Upper lobe of left lung (tissue), 6 donors: ENCODE measurements around the gene HAUS5. TPM values are rescaled to one million over a fixed set of nuclear protein-coding genes. Genes with fewer than 3 reads are reported as not detected.

Experiments
- ATAC-seq, 2 donors: fragments of 200-7000 bp; cut with Tn5 transposase; one replicate each; pipeline ENCODE4 v1.9.1; 2022; ENCODE audit warnings: mild to moderate bottlenecking in 2 of 2, moderate library complexity in 2 of 2; ENCODE audit not compliant: low FRiP score in 2 of 2
- DNase-seq, 2 donors: peaks; one replicate each; pipeline ENCODE4 v3.0.0-alpha.2; 2019 to 2020
- H3K27ac ChIP-seq, 4 donors: fragments of 200-600 bp; sonication (generic); one replicate each; pipeline ENCODE4 v1.5.1; 2016 to 2019
- H3K27me3 ChIP-seq, 4 donors: fragments of 200-600 bp; sonication (generic); one replicate each; pipeline ENCODE4 v1.5.1; 2017 to 2019
- H3K36me3 ChIP-seq, 4 donors: fragments of 200-600 bp; sonication (generic); one replicate each; pipeline ENCODE4 v1.5.1; 2016 to 2019
- H3K4me1 ChIP-seq, 4 donors: fragments of 200-600 bp; sonication (generic); one replicate each; pipeline ENCODE4 v1.5.1; 2018 to 2019
- H3K4me3 ChIP-seq, 4 donors: fragments of 200-600 bp; sonication (generic); one replicate each; pipeline ENCODE4 v1.5.1; 2017 to 2019; ENCODE audit warnings: mild to moderate bottlenecking in 2 of 4, moderate library complexity in 1 of 4
- H3K9me3 ChIP-seq, 4 donors: fragments of 200-600 bp; sonication (generic); one replicate each; pipeline ENCODE4 v1.5.1; 2018 to 2019
- EP300 ChIP-seq, 4 donors: sonication (generic); formaldehyde crosslinking; IDR thresholded peaks; one replicate each; pipeline ENCODE4 v1.5.1; 2017; ENCODE audit warnings: antibody characterized with exemption in 4 of 4, control low read depth in 2 of 4
- POLR2A ChIP-seq, 4 donors: fragments of 450-650 bp; IDR thresholded peaks; one replicate each; pipeline ENCODE4 v1.5.1; 2016 to 2017; ENCODE audit warnings: antibody characterized with exemption in 4 of 4, mild to moderate bottlenecking in 2 of 4
- POLR2AphosphoS5 ChIP-seq, 2 donors: sonication (generic); formaldehyde crosslinking; IDR thresholded peaks; one replicate each; pipeline ENCODE4 v1.5.1; 2017; ENCODE audit warnings: antibody characterized with exemption in 2 of 2
- WGBS, 2 donors: methylation state at CpG; one replicate each; pipeline ENCODE4 v1.1.5; 2017 to 2018; 5-methylcytosine and 5-hydroxymethylcytosine counted together
- total RNA-seq, 6 donors: library from RNA; depleted of rRNA in 4 of 6; stranded (reverse); fragments of >200 nt in 4 of 6; gene quantifications; one replicate each; pipeline versions ENCODE4 v1.1.0 to v1.2.1, GENCODE V29; 2016 to 2021
- TF ChIP-seq, protein P1 (sequence below), 6 experiments: fragments of 450-650 bp in 4 of 6; fragments of 200-600 bp in 2 of 6; sonication (generic) in 2 of 6; IDR thresholded peaks; one replicate each; pipeline ENCODE4 v1.5.1; 2016 to 2019; ENCODE audit warnings: antibody characterized with exemption in 6 of 6
- donor health status: DM: no; HTN: no; CAD: no; lungs with moderate emphysema.
- donor health status: DM: no; HTN: yes; CAD: no; lungs with severe emphysema.

The HAUS5 gene
- total RNA-seq, 6 donors from 2014 or later, result 5.6 to 32.5 (median 11.3) TPM

DNA sequence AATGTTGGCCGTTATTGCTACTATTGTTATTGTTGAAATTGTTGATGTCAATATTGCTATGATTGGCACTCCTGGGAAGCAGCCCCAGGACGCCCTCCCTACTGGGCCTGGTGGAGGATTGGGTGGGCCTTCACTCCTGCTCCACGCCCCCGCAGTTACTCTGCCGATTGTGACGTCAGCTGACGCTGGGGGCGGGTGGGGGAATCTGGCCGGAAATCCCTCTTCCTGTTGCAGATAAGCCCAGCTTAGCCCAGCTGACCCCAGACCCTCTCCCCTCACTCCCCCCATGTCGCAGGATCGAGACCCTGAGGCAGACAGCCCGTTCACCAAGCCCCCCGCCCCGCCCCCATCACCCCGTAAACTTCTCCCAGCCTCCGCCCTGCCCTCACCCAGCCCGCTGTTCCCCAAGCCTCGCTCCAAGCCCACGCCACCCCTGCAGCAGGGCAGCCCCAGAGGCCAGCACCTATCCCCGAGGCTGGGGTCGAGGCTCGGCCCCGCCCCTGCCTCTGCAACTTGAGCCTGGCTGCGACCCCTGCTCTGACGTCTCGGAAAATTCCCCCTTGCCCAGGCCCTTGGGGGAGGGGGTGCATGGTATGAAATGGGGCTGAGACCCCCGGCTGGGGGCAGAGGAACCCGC, 29.1 kb downstream of the HAUS5 start, which contains the start of gene ETV2:
Gene ETV2 (plus strand): TSS at position 231 of the 637 bp plus-strand sequence. CDS start 716 bp downstream, outside the sequence.
- ATAC-seq (no peak), DNase-seq (peak; percentile 26 to 70)
- Histone ChIP-seq H3K36me3 (peaks cover 11 to 17% (median 16%) of the 10 kb centered on the region in 4 donors), H3K4me3 (peak within 1 kb of the TSS in 1 of 4 donors; percentile 2), H3K27ac (peak within 1 kb of the TSS in 1 of 4 donors; percentile 13), H3K4me1 (peaks cover 23 to 34% (median 30%) of the 10 kb centered on the region in 4 donors), H3K27me3 (no peaks in the 10 kb centered on the region), H3K9me3 (no peaks in the 10 kb centered on the region)
- 19 to 27% methylated on average over 16 to 28 of the region's 28 CpGs for WGBS, 2 donors
- TF ChIP-seq POLR2A (IDR thresholded peaks at IDR 0.05) (no peak), EP300 (IDR thresholded peaks at IDR 0.05) (no peak), POLR2AphosphoS5 (IDR thresholded peaks at IDR 0.05) (no peak)
- TF ChIP-seq, protein P1, sequence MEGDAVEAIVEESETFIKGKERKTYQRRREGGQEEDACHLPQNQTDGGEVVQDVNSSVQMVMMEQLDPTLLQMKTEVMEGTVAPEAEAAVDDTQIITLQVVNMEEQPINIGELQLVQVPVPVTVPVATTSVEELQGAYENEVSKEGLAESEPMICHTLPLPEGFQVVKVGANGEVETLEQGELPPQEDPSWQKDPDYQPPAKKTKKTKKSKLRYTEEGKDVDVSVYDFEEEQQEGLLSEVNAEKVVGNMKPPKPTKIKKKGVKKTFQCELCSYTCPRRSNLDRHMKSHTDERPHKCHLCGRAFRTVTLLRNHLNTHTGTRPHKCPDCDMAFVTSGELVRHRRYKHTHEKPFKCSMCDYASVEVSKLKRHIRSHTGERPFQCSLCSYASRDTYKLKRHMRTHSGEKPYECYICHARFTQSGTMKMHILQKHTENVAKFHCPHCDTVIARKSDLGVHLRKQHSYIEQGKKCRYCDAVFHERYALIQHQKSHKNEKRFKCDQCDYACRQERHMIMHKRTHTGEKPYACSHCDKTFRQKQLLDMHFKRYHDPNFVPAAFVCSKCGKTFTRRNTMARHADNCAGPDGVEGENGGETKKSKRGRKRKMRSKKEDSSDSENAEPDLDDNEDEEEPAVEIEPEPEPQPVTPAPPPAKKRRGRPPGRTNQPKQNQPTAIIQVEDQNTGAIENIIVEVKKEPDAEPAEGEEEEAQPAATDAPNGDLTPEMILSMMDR (IDR thresholded peaks at IDR 0.05), result no peak

DNA sequence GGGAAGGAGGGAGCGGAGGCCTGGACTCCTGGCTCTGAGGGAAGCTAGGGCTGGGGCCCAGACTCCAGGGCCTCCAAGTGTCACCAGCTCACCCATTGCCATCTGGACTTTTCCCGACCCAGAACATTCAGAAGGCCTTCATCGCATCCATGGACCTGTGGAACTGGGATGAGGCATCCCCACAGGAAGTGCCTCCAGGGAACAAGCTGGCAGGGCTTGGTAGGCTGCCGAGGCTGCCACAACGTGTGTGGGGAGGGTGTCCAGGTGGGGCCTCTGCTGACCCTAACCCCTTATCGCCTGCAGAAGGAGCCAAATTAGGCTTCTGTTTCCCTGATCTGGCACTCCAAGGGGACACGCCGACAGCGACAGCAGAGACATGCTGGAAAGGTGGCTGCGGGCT, 29.8 kb downstream of the HAUS5 start:
- Histone ChIP-seq H3K4me3 (no peak overlapping the region), H3K4me1 (peaks cover 23 to 35% (median 30%) of the 10 kb centered on the region in 4 donors), H3K36me3 (peaks cover 6 to 11% (median 9%) of the 10 kb centered on the region in 4 donors), H3K27ac (peak overlapping the region in 1 of 4 donors; percentile 13), H3K9me3 (no peaks in the 10 kb centered on the region), H3K27me3 (no peaks in the 10 kb centered on the region)
- DNase-seq, result no peak
- TF ChIP-seq, protein P1 (IDR thresholded peaks at IDR 0.05), result no peak
- TF ChIP-seq POLR2A (IDR thresholded peaks at IDR 0.05) (no peak), POLR2AphosphoS5 (IDR thresholded peaks at IDR 0.05) (no peak), EP300 (IDR thresholded peaks at IDR 0.05) (no peak)
- 74 to 83% methylated on average over 9 to 10 of the region's 10 CpGs for WGBS, 2 donors
- no peak for ATAC-seq

DNA sequence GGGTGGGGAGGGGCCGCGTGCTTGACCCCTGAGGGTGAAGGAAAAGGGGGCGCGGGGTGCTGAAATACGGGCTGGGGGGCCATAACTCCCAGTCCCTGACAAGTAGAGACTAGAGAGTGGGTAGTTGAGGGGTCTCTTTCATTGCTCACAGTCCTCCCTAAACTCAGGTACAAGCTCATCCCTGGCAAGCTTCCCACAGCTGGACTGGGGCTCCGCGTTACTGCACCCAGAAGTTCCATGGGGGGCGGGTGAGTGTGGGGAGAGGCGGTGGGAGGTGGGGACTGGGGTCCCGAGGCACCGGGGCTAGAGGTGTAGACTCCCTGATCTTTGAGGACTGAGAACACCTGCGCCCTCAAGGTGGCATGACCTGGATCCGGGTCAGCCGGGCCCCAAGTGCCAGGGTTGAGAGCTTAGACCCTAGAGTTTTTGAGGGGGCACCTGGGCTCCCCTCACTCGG, 30.3 kb downstream of the HAUS5 start:
- Histone ChIP-seq H3K4me1 (peaks cover 27 to 40% (median 35%) of the 10 kb centered on the region in 4 donors), H3K36me3 (peaks cover 1 to 5% (median 4%) of the 10 kb centered on the region in 4 donors), H3K27me3 (no peaks in the 10 kb centered on the region), H3K9me3 (no peaks in the 10 kb centered on the region), H3K27ac (peak overlapping the region; percentile 78 to 94 (median 90)), H3K4me3 (peak overlapping the region; percentile 59 to 75 (median 66))
- DNase-seq, result no peak
- no peak for TF ChIP-seq POLR2A (IDR thresholded peaks at IDR 0.05)
- TF ChIP-seq EP300 (IDR thresholded peaks at IDR 0.05), result no peak
- no peak for TF ChIP-seq POLR2AphosphoS5 (IDR thresholded peaks at IDR 0.05)
- TF ChIP-seq, protein P1 (IDR thresholded peaks at IDR 0.05), result no peak
- ATAC-seq, result no peak
- 47 to 68% methylated on average over 8 to 15 of the region's 15 CpGs for WGBS, 2 donors

DNA sequence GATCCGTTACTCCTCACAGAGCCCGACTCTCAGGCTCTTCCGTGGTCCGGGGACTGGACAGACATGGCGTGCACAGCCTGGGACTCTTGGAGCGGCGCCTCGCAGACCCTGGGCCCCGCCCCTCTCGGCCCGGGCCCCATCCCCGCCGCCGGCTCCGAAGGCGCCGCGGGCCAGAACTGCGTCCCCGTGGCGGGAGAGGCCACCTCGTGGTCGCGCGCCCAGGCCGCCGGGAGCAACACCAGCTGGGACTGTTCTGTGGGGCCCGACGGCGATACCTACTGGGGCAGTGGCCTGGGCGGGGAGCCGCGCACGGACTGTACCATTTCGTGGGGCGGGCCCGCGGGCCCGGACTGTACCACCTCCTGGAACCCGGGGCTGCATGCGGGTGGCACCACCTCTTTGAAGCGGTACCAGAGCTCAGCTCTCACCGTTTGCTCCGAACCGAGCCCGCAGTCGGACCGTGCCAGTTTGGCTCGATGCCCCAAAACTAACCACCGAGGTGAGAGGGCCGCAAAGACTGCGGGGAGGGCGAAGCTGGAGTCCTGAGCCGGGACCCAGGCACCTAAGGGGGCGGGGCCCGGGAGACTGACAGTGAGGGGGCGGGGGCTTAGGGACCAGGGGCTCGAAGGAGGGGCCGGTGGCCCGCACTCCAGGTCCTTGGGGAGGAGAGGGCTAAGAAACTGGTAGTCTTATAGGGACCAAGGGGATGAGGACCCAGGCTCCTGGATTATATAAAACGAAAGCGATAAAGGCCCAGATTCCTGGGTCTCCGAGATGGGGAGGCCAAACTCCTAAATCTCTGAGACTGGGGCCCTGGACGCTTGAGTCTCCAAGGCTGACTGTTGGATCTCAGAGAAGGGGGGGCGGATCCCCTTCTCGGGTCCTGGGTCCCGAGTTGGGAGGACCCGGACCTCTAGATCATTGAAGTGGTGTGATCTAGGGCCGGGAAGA, 31.0 kb downstream of the HAUS5 start:
- WGBS, 2 donors, result 0 to 1% methylated on average over 13 to 31 of the region's 69 CpGs

More for the DNA sequence above, 31.0 kb downstream of the HAUS5 start:
- TF ChIP-seq EP300 (IDR thresholded peaks at IDR 0.05) (no peak), POLR2AphosphoS5 (IDR thresholded peaks at IDR 0.05) (peak; percentile 79 to 80), POLR2A (IDR thresholded peaks at IDR 0.05) (peak in 3 of 4 donors; percentile 51 to 86 (median 56))
- TF ChIP-seq, protein P1 (IDR thresholded peaks at IDR 0.05), result peak in 3 of 6 experiments; percentile 19 to 24 (median 21)
- Histone ChIP-seq H3K27ac (peak overlapping the region; percentile 78 to 94 (median 90)), H3K4me3 (peak overlapping the region; percentile 59 to 75 (median 66)), H3K9me3 (no peaks in the 10 kb centered on the region), H3K27me3 (no peaks in the 10 kb centered on the region), H3K4me1 (peaks cover 27 to 42% (median 35%) of the 10 kb centered on the region in 4 donors), H3K36me3 (no peaks in the 10 kb centered on the region)
- DNase-seq, result peak; percentile 91 to 96
- peak; percentile 78 to 88 for ATAC-seq
